ENCODE measurements around the gene BGLAP.

Gene BGLAP

GRCh38 chr1:156266051-156266450 is 24.1 kb downstream of the BGLAP start:
- CTCF ChIA-PET, result no interaction called here
- peaks cover 66 to 94% of the 10 kb centered on the region in 2 experiments for H3K36me3 ChIP-seq (ENCODE audit: control insufficient read depth in 2 of 2, insufficient read depth in 1 of 2, low read length in 2 of 2)
- H3K4me3 ChIP-seq (ENCODE audit: low read depth, low read length), result no peak overlapping the region
- 0 out of 2 replicates have a peak, but pooled peaks have one; percentile 13 for TF ChIP-seq SCRT2 (tag by site-specific recombination; IDR thresholded peaks at IDR 0.05)
- no peak for TF ChIP-seq ZNF121 (tag by site-specific recombination; IDR thresholded peaks at IDR 0.05)
- POLR2A ChIA-PET, result no interaction called here
- H3K9me3 ChIP-seq (ENCODE audit: control insufficient read depth, insufficient read depth, low read depth, low read length), result no peaks in the 10 kb centered on the region
- H3K27ac ChIP-seq (ENCODE audit: extremely low read depth, low read depth, low read length), result no peak overlapping the region
- no peaks in the 10 kb centered on the region for H3K4me1 ChIP-seq (ENCODE audit: control insufficient read depth, insufficient read depth, low read length)

GRCh38 chr1:156268336-156268735 is 26.4 kb downstream of the BGLAP start:
- Histone ChIP-seq H3K36me3 (ENCODE audit: control insufficient read depth in 2 of 2, insufficient read depth in 1 of 2, low read length in 2 of 2) (peaks cover 75 to 95% of the 10 kb centered on the region in 2 experiments), H3K4me1 (ENCODE audit: control insufficient read depth, insufficient read depth, low read length) (no peaks in the 10 kb centered on the region), H3K4me3 (ENCODE audit: low read depth, low read length) (no peak overlapping the region), H3K27ac (ENCODE audit: extremely low read depth, low read depth, low read length) (no peak overlapping the region), H3K9me3 (ENCODE audit: control insufficient read depth, insufficient read depth, low read depth, low read length) (no peaks in the 10 kb centered on the region)
- POLR2A ChIA-PET, result interaction anchor here (1.2 kb wide), 1 partner anchor 15 kb away, joined by 4 read pairs; the partner anchor contains the start of gene SMG5
- CTCF ChIA-PET, result interaction anchor here (0.7 to 1.0 kb wide), 3 partner anchors 9 to 123 kb away, joined by 3 read pairs; no protein-coding TSS in a partner anchor
- TF ChIP-seq REST (tag by site-specific recombination; IDR thresholded peaks at IDR 0.05) (no peak), ZFP37 (tag by site-specific recombination; IDR thresholded peaks at IDR 0.05) (no peak), ZFP3 (tag by site-specific recombination; IDR thresholded peaks at IDR 0.05; ENCODE audit: low read depth) (no peak), ZNF561 (tag by site-specific recombination; IDR thresholded peaks at IDR 0.05; ENCODE audit: borderline replicate concordance) (no peak), SCRT1 (tag by site-specific recombination; IDR thresholded peaks at IDR 0.05; ENCODE audit: borderline replicate concordance) (no peak), ZBTB20 (tag by site-specific recombination; IDR thresholded peaks at IDR 0.05) (no peak), ZNF148 (tag by site-specific recombination; IDR thresholded peaks at IDR 0.05; ENCODE audit: borderline replicate concordance) (no peak), PRDM4 (tag by site-specific recombination; IDR thresholded peaks at IDR 0.05) (no peak), ZNF677 (tag by site-specific recombination; IDR thresholded peaks at IDR 0.05) (no peak), ZNF362 (tag by site-specific recombination; IDR thresholded peaks at IDR 0.05) (no peak), ZNF416 (tag by site-specific recombination; IDR thresholded peaks at IDR 0.05) (no peak), ZBTB8A (tag by site-specific recombination; IDR thresholded peaks at IDR 0.05) (no peak), ZNF140 (tag by site-specific recombination; IDR thresholded peaks at IDR 0.05) (no peak), ZNF777 (tag by site-specific recombination; IDR thresholded peaks at IDR 0.05; ENCODE audit: borderline replicate concordance) (no peak), FEZF1 (tag by site-specific recombination; IDR thresholded peaks at IDR 0.05) (no peak), TSHZ1 (tag by site-specific recombination; IDR thresholded peaks at IDR 0.05; ENCODE audit: borderline replicate concordance) (no peak), ZNF514 (tag by site-specific recombination; IDR thresholded peaks at IDR 0.05) (no peak)

Data from HEK293 (cell line).